ENCODE results near the gene PDZD8.
"Not testable (repeated sequence)": the region's sequence is repeated elsewhere in the genome, so short reads cannot be mapped to it uniquely, and the experiment has no call there.

The PDZD8 gene

DNA sequence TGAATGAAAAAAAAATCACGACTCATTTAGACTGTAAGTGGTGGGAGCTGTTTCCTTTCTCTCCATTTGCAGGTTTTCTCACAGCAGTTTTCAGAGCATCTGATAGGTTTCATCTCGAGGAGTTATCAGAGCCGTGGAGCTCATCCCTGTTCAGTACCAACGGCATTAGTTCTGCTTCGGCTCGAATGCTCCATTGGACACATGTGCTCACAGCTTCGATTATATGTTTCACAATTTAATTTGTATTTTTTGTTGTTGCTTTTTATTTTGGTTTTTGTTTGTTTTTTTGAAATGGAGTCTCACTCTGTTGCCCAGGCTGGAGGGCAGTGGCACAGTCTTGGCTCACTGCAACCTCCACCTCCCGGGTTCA is 132.8 kb downstream of the PDZD8 start:
- DNase-seq (ENCODE audit: low read depth, low spot score), result no peak
- no peak overlapping the region for H3K4me3 ChIP-seq (ENCODE audit: low read length)
- WGBS (ENCODE audit: insufficient coverage, insufficient read length), result no CpG with 5 or more reads among the region's 8 CpGs
- no peaks in the 10 kb centered on the region for H3K9me3 ChIP-seq (ENCODE audit: control insufficient read depth, insufficient read depth, low read length)
- no peak overlapping the region for H3K27ac ChIP-seq (ENCODE audit: low read length)
- H3K27me3 ChIP-seq (ENCODE audit: control insufficient read depth, insufficient read depth, low read length), result peaks cover 1% of the 10 kb centered on the region; the same call in 1 of the 2 replicates
- no peaks in the 10 kb centered on the region for H3K4me1 ChIP-seq (ENCODE audit: control insufficient read depth, insufficient read depth, low read length)
- no peaks in the 10 kb centered on the region for H3K36me3 ChIP-seq (ENCODE audit: control insufficient read depth, insufficient read depth, low read length)

DNA sequence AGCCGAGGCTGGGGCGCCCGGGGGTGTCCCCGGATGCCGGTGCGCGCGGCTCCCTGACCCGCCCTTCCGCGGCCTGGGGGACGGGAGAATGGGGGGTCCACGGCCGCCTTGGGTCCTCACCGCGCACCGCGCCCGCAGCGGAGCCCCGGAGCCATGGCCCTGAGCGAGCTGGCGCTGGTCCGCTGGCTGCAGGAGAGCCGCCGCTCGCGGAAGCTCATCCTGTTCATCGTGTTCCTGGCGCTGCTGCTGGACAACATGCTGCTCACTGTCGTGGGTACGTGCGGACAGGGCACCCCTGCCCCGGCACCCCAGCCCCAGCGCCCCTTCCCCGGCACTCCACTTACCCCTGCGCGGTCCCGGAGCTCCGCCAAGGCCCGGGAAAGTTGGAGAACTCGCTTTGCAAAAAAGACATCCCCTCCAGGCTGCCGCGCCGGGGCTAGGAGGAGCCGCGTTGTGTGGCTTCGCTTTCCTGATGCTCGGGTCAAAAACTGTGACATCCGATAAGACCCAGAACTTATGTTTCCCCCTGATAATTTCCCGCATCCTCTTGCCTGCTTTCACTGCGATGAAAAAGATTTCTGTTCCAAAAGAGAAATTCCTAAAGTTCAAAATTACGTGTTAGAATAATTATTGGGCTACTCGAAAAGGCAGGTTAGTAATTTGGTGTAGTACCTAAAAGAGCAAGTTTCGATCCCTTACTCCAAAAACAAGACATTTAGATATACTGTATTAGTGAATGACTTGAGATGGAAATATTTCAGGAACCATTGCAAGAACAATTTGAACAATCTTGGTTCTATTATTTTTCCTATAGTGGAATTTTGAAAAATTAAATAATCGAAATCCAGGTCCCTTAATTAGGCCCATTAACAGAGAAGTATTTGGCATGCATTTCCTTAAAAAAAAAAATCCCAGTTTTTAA is 133.4 kb downstream of the PDZD8 start:
- Histone ChIP-seq H3K27me3 (ENCODE audit: control insufficient read depth, insufficient read depth, low read length) (peaks cover 1% of the 10 kb centered on the region; the same call in 1 of the 2 replicates), H3K4me3 (ENCODE audit: low read length) (peak overlapping the region; percentile 83; the same call in 1 of the 2 replicates), H3K36me3 (ENCODE audit: control insufficient read depth, insufficient read depth, low read length) (no peaks in the 10 kb centered on the region), H3K9me3 (ENCODE audit: control insufficient read depth, insufficient read depth, low read length) (no peaks in the 10 kb centered on the region), H3K4me1 (ENCODE audit: control insufficient read depth, insufficient read depth, low read length) (no peaks in the 10 kb centered on the region), H3K27ac (ENCODE audit: low read length) (no peak overlapping the region)
- DNase-seq (ENCODE audit: low read depth, low spot score), result no peak
- WGBS (ENCODE audit: insufficient coverage, insufficient read length), result no CpG with 5 or more reads among the region's 56 CpGs

GRCh38 chr10:117240621-117241529 is 134.4 kb downstream of the PDZD8 start, which contains the start of gene SLC18A2:
Gene SLC18A2, plus strand, starts transcription at chr10:117241114. Its CDS starts 580 bp downstream, at chr10:117241694.
- no peaks in the 10 kb centered on the region for H3K36me3 ChIP-seq (ENCODE audit: control insufficient read depth, insufficient read depth, low read length)
- H3K27ac ChIP-seq (ENCODE audit: low read length), result no peak within 1 kb of the TSS
- no peak for DNase-seq (ENCODE audit: low read depth, low spot score)
- H3K4me3 ChIP-seq (ENCODE audit: low read length), result peak within 1 kb of the TSS; percentile 83
- no peaks in the 10 kb centered on the region for H3K4me1 ChIP-seq (ENCODE audit: control insufficient read depth, insufficient read depth, low read length)
- H3K9me3 ChIP-seq (ENCODE audit: control insufficient read depth, insufficient read depth, low read length), result no peaks in the 10 kb centered on the region
- no CpG with 5 or more reads among the region's 93 CpGs for WGBS (ENCODE audit: insufficient coverage, insufficient read length)
- H3K27me3 ChIP-seq (ENCODE audit: control insufficient read depth, insufficient read depth, low read length), result peaks cover 1% of the 10 kb centered on the region; the same call in 1 of the 2 replicates

- Histone ChIP-seq H3K27me3 (ENCODE audit: control insufficient read depth, insufficient read depth, low read length) (peaks cover 1% of the 10 kb centered on the region; the same call in 1 of the 2 replicates), H3K4me3 (ENCODE audit: low read length) (peak overlapping the region; percentile 83; the same call in 1 of the 2 replicates)
- WGBS (ENCODE audit: insufficient coverage, insufficient read length), result no CpG with 5 or more reads among the region's 15 CpGs
Observed at GRCh38 chr10:117239721-117240620, 135.3 kb downstream of the PDZD8 start.

DNA sequence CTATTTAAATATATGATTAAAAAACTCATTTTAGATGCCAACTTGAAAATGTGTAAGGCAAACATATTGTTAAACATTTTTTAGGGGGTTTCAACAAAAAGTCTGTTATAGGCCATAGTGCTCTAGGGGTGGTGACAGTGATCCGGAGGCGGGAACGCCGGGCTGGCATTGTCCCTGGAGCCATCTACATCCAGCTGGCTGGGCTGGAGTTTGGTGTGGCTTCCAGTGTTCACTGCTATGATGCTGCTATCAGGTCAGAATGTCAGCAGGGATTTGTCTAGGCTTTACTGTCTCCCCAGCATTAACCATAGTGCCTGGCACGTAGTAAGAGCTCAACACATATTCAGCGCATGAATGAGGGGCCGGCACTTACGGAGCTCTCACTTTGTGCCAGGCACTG is 136.2 kb downstream of the PDZD8 start:
- Histone ChIP-seq H3K9me3 (ENCODE audit: control insufficient read depth, insufficient read depth, low read length) (no peaks in the 10 kb centered on the region), H3K4me3 (ENCODE audit: low read length) (no peak overlapping the region), H3K4me1 (ENCODE audit: control insufficient read depth, insufficient read depth, low read length) (no peaks in the 10 kb centered on the region), H3K27ac (ENCODE audit: low read length) (no peak overlapping the region), H3K36me3 (ENCODE audit: control insufficient read depth, insufficient read depth, low read length) (no peaks in the 10 kb centered on the region), H3K27me3 (ENCODE audit: control insufficient read depth, insufficient read depth, low read length) (peaks cover 1% of the 10 kb centered on the region; the same call in 1 of the 2 replicates)
- WGBS (ENCODE audit: insufficient coverage, insufficient read length), result no CpG with 5 or more reads among the region's 8 CpGs
- no peak for DNase-seq (ENCODE audit: low read depth, low spot score)

More at GRCh38 chr10:117239721-117240620, 135.3 kb downstream of the PDZD8 start:
- no peaks in the 10 kb centered on the region for H3K4me1 ChIP-seq (ENCODE audit: control insufficient read depth, insufficient read depth, low read length)
- DNase-seq (ENCODE audit: low read depth, low spot score), result no peak
- H3K36me3 ChIP-seq (ENCODE audit: control insufficient read depth, insufficient read depth, low read length), result no peaks in the 10 kb centered on the region
- H3K27ac ChIP-seq (ENCODE audit: low read length), result no peak overlapping the region
- H3K9me3 ChIP-seq (ENCODE audit: control insufficient read depth, insufficient read depth, low read length), result no peaks in the 10 kb centered on the region

DNA sequence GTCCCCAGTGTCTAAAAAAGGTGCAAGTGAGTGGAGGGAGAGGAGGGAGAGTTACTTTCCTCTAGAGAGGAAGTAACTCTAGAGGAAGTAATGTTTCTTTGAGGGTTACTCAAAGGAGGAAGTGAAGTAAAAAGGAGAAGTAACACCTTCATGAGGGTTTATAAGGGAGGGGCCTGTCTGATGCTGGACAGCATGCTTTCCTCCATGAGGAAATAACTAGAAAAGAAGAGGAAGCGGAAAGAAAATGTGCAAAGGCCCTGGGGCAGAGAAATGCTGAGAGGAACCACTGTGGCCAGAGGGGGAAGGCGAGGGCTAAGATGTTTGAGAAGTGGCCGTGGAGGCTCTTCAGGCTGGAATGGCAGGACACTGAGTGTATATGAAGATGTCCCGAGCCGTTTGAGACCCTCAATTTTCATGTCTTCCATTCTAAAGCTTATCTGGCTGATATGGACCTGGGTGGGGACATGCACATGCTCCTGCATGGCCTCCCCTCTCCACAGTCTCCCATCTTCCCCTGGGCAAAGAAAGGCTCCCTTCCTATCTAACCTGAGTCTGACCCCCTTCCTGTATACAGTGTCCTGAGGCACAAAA is 137.7 kb downstream of the PDZD8 start:
- no peak overlapping the region for H3K4me3 ChIP-seq (ENCODE audit: low read length)
- H3K4me1 ChIP-seq (ENCODE audit: control insufficient read depth, insufficient read depth, low read length), result no peaks in the 10 kb centered on the region
- no peak for DNase-seq (ENCODE audit: low read depth, low spot score)
- WGBS (ENCODE audit: insufficient coverage, insufficient read length), result no CpG with 5 or more reads among the region's 5 CpGs
- H3K27ac ChIP-seq (ENCODE audit: low read length), result no peak overlapping the region
- H3K27me3 ChIP-seq (ENCODE audit: control insufficient read depth, insufficient read depth, low read length), result peaks cover 1% of the 10 kb centered on the region; the same call in 1 of the 2 replicates
- H3K36me3 ChIP-seq (ENCODE audit: control insufficient read depth, insufficient read depth, low read length), result no peaks in the 10 kb centered on the region
- H3K9me3 ChIP-seq (ENCODE audit: control insufficient read depth, insufficient read depth, low read length), result no peaks in the 10 kb centered on the region

GRCh38 chr10:117230107-117230506 is 145.1 kb downstream of the PDZD8 start:
- not testable (repeated sequence) for H3K9me3 ChIP-seq (ENCODE audit: control insufficient read depth, insufficient read depth, low read length); H3K4me3 ChIP-seq (ENCODE audit: low read length); H3K36me3 ChIP-seq (ENCODE audit: control insufficient read depth, insufficient read depth, low read length); H3K4me1 ChIP-seq (ENCODE audit: control insufficient read depth, insufficient read depth, low read length); DNase-seq (ENCODE audit: low read depth, low spot score); H3K27me3 ChIP-seq (ENCODE audit: control insufficient read depth, insufficient read depth, low read length); H3K27ac ChIP-seq (ENCODE audit: low read length)
- WGBS (ENCODE audit: insufficient coverage, insufficient read length), result no CpG with 5 or more reads among the region's 4 CpGs

DNA sequence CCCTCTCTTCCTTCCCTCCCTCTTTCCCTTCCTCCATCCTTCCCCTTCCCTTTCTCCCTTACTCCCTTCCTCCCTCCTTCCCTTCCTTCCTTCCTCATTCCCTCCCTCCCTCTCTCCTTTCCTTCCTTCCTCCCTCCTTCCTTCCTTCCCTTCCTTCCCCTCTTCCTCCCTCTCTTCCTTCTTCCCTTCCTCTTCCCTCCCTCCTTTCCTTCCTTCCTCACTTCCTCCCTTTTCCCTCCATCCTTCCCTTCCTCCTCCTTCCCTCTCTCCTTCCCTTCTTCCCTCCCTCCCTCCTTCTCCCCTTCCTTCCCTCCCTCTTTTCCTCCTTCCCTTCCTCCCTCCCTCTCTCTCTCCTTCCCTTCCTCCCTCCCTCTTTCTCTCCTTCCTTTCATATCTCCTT is 147.0 kb downstream of the PDZD8 start:
- no peaks in the 10 kb centered on the region for H3K36me3 ChIP-seq (ENCODE audit: control insufficient read depth, insufficient read depth, low read length)
- H3K4me1 ChIP-seq (ENCODE audit: control insufficient read depth, insufficient read depth, low read length), result no peaks in the 10 kb centered on the region
- H3K4me3 ChIP-seq (ENCODE audit: low read length), result no peak overlapping the region
- no peak for DNase-seq (ENCODE audit: low read depth, low spot score)
- no peaks in the 10 kb centered on the region for H3K27me3 ChIP-seq (ENCODE audit: control insufficient read depth, insufficient read depth, low read length)
- H3K27ac ChIP-seq (ENCODE audit: low read length), result no peak overlapping the region
- no peaks in the 10 kb centered on the region for H3K9me3 ChIP-seq (ENCODE audit: control insufficient read depth, insufficient read depth, low read length)

Data from iPS DF 6.9 (cell line).